SKM-1 treated with dmso at 0.1 percent for 144 hours (cell line): ENCODE results near the gene KRT39.
"Not testable (repeated sequence)": the region's sequence is repeated elsewhere in the genome, so short reads cannot be mapped to it uniquely, and the experiment has no call there.

Source experiments
- DNase-seq: peaks from one replicate; lab custom pipeline; 2025; ENCODE audit not compliant: unreplicated experiment; lab: John Stamatoyannopoulos, UW

The KRT39 gene

DNA sequence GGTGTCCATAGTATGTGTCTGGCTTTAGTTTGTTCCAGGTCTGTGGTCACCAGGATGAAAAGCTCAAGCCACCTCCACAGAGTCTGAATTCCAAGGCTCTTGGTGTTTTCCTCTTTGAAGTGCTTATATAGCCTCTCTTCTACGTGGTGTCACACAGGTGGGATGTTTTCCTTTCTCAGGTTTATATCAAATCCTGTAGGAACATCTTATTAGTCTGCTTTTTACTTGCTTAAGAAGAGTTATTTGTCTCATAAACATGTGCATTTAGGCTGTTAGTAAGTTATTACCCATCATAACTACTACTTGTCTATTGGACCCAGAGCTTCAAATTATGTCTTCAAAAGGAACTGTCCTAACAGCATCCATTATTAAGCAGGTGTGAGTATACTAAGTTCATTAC lies at the start of gene KRT39:
KRT39 (minus strand) TSS at position 101 of the 400 bp plus-strand sequence; CDS start at position 9, 92 bp downstream.
- no peak for DNase-seq

GRCh38 chr17:41015454-41015853 lies 48.7 kb upstream of the KRT39 start:
- no peak for DNase-seq

DNA sequence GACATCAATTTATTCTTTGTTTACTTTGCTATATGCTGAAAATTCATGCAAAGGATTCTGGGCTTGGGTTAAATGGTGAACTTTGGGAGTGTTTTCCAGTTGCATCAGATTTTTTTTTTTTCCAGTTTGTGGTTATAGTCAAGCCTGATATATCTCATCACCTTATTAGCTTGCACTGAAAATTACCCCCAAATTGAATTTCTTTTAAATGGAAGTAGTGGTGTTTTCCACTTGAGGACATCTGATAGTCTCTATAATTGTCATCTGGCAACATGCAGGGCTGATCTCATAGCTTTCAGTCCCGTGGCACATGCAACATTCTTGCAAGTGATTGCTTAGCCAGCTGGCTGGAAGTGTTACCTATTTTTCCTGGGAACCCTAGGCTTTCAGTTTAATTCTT lies 46.9 kb upstream of the KRT39 start:
- no peak for DNase-seq

- no peak for DNase-seq
Observed at GRCh38 chr17:41013181-41013580, 46.4 kb upstream of the KRT39 start.

DNA sequence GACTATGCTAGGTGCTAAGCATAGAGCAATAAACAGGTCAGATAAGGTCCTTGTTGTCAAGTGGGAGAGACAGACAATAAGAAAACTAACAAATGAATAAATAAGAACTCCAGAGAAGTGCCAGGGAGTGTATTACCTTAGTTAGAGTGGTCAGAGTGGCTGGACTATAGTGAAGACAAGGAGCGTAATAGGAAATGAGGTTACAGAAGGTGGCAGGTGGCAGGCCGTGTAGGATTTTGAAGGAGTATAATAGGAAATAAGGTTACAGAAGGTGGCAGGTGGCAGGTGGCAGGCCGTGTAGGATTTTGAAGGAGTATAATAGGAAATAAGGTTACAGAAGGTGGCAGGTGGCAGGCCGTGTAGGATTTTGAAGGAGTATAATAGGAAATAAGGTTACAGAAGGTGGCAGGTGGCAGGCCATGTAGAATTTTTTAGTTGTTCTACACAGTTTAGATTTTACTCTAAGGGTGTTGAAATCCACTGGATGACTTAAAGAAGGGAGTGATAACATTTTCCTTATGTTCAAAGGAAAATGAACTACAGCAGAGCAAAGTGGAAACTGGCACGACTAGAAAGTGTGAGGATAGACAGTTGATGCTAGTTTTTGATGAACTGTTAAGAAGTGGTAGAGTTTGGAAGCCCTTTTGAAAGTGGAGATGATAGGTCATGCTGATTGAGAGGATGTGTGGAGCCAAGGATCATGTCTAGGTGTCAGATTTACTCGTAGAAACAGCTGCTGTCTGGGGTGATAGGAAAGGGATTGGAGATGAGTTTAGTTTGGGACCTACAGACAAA lies 45.8 kb upstream of the KRT39 start:
- no peak for DNase-seq

DNA sequence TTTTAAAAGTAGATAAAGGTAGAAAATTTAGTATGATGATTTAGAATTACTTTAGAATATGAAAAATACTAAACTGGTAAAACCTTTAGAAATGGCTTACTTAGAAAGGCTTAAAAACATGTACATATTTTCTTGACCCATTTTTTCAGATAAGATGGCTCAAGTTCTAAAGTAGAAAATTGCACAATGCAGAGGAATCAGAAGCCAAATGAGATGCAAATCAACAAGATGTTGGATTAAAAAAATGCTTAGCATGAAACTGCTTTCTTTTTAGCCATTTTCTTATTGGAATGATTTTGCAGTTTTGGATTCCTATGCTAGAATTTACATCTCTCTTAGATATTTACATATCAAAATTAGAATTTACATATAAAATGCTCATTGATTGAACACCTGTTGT lies 43.7 kb upstream of the KRT39 start:
- DNase-seq = no peak

DNA sequence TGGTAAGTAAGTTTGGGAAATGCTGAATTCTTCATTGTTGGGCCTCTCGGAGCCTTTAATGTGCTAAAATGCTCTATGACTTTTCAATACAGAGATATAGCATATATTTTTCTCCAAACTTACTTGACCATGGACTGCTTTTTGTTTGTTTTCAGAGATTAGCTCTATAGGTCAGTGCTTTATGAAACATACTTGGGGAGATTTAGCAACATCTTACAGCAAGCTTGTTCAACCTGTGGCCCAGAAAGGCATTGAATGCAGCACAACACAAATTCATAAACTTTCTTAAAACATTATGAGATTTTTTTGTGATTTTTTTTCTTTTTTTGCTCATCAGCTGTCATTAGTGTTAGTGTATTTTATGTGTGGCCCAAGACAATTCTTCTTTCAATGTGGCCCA lies 43.2 kb upstream of the KRT39 start:
- no peak for DNase-seq

DNA sequence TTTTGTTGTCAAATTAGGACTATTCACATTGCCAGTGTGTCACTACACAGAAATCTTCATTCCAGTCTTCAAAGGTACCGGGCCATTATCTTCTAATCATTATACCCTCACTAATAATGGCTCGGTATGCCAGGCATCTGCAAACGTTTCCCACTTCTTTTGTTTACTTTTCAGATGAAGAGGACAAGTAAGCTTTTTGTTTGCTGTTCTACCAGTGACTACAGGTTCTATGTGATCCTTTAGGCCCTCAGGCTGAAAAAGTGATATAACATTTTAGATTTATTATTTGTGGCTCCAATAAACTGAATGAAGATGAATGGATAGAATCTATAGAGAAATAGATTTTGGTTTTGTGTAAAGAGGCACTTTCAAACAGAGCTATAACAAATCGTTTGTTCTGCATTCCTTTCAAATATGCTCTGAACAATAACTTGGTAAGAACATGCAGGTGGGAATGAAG lies 42.6 kb upstream of the KRT39 start:
- DNase-seq = no peak

GRCh38 chr17:41008811-41009210 lies 42.1 kb upstream of the KRT39 start, which contains the start of gene KRTAP3-1:
KRTAP3-1 (minus strand) TSS chr17:41009128; CDS start chr17:41009074, 54 bp downstream.
- DNase-seq = no peak

- no peak for DNase-seq
Observed at GRCh38 chr17:41004397-41004796, 37.6 kb upstream of the KRT39 start.

- no peak for DNase-seq
Observed at GRCh38 chr17:41003926-41004325, 37.2 kb upstream of the KRT39 start.

- no peak for DNase-seq
Observed at GRCh38 chr17:41002814-41003213, 36.1 kb upstream of the KRT39 start.

DNA sequence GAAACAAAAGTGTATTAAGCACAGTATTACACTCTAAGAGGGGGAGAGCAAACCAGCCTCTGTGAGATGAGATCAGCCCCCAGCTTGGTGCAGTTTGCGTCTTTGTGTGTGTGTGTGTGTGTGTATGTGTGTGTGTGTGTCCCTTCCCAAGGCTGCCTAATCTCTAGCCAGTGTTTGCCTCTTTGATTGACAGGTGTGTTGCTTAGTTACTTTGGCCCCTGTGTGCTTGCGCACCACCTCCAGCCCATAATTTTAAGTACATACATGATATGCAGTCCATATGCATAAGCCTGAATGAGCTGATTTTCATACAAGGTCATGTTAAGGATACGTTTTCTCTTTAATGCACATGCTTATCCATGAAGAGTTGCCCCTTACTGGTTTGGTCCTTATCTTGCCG lies 35.0 kb upstream of the KRT39 start:
- DNase-seq = no peak

DNA sequence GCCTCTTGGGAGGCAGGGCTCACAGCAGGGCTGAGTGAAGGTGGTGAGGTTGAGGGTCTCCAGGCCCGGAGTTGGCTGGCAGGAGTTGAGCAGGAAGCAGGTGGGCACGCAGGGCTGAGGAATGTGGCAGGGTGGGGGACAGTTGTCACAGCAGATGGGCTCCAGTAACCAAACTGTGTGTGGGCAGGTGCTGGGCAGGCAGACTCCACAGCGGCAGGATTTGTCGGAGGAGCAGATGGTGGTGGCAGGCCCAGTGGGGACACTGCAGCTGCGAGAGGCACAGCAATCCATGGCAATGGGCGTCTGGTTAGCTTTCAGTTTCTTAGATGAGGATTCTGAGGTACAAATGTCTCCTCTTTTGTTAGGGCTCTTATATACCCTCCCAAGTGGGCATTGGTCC lies 32.8 kb upstream of the KRT39 start, which contains the start of gene KRTAP3-2:
KRTAP3-2 (minus strand) TSS at position 344 of the 400 bp plus-strand sequence; CDS start at position 291, 53 bp downstream.
- not testable (repeated sequence) for DNase-seq

DNA sequence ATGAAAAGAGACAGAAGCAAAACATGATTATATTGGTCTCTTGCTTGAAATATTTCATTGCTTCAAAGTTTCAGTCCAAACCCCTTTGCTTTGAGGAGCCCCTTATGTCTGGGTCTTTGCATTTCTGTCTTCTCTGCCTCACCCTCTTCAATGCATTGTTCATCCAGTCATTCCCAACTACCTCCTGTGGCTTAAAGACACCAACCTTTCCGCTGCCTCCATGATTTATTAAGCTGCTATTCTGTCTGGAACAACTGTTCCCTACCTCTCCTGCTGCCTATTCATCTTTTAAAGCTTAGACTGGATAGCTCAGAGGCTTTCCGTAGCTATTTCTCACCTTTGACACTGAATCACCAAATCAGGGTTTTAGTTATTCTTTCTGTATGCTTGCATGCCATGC lies 30.6 kb upstream of the KRT39 start:
- DNase-seq = no peak

DNA sequence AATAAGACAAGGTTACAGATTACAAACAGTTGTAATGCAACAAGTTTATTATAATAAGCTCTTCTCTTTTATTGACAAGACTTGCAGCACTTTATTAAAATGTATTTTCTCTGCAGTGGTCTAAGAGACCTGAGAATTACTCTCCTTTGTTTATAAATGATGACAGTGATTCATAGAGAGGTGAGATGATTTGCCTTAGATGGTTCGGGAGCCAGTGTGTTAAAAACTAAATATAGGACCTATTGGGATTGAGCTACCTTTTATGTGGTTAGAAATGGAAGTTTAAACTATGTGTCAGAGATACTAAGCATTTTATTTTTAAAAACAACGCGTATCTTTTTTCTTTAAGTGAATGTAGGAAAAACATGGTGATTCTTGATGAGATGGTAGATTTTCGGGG lies 30.1 kb upstream of the KRT39 start:
- DNase-seq = no peak

DNA sequence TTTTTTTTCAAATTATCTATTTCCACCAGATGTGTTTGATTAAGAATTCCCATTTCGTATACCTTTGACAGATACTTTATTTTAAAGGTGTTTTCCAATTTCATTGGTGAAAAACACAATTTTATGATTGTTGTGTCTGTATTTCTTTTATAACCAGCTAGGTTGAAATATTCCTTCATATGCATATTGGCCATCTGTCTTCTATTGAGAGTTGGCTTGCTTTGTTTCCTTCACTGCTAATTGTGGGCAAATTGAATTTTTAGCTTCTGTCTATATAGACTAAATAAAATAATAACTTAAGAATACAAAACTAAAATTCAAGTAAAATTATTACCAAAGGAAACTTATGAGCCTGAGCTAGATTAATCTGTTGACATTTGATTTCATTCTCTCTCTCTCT lies 28.4 kb upstream of the KRT39 start:
- no peak for DNase-seq

DNA sequence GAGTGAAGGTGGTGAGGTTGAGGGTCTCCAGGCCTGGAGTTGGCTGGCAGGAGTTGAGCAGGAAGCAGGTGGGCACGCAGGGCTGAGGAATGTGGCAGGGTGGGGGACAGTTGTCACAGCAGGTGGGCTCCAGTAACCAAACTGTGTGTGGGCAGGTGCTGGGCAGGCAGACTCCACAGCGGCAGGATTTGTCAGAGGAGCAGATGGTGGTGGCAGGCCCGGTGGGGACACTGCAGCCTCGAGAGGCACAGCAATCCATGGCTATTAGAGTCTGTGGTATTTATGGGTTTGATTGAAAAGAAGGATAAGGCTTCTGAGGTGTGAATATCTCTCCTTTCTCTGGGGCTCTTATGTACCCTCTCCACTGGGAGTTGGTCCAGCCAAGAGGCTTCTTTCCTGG lies 27.1 kb upstream of the KRT39 start, which contains the start of gene KRTAP3-3:
KRTAP3-3 (minus strand) TSS at position 326 of the 400 bp plus-strand sequence; CDS start at position 259, 67 bp downstream.
- no peak for DNase-seq

- DNase-seq = no peak
Observed at GRCh38 chr17:40993084-40993483, 26.3 kb upstream of the KRT39 start.

DNA sequence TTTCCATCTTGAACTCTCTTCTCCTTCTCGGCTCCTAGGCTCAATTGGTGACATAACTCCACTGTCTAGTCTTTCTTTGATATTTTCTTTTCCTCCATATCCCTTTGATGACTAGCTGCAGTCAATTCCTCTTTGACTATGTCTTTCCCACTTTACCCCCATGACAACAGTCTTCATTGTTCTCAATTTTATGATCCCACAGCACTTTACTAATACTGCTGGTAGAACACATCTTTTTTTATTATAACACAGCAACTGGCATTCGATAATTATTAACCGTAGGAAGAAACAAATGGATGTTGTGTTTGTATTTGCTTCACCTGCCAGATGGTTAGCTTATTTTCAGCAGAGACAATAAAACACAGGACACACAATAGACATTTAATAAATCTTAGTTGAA lies 25.9 kb upstream of the KRT39 start:
- no peak for DNase-seq

- DNase-seq = no peak
Observed at GRCh38 chr17:40986920-40987319, 20.2 kb upstream of the KRT39 start.

GRCh38 chr17:40984226-40984625 lies 17.5 kb upstream of the KRT39 start, which contains the start of gene KRT40:
KRT40 (minus strand) TSS chr17:40984326; CDS start chr17:40984273, 53 bp downstream.
- no peak for DNase-seq
